Measurements from ENCODE around the gene TREX2. TPM values are rescaled to one million over a fixed set of nuclear protein-coding genes. Genes with fewer than 3 reads are reported as not detected.

The TREX2 gene
- polyA plus RNA-seq, 1 donor (not counting 4 experiments of a cell fraction or from before 2014, with no cell fraction given), result 0.31 TPM

- no peaks in the 10 kb centered on the region for H3K9me1 ChIP-seq (ENCODE audit: control insufficient read depth, extremely low read depth, insufficient read depth, low read length)
- no peaks in the 10 kb centered on the region for H3K9me3 ChIP-seq (ENCODE audit: control insufficient read depth, low read depth, low read length)
- no peak overlapping the region for H3K27ac ChIP-seq (ENCODE audit: control insufficient read depth, insufficient read depth, low read length)
- no peak for DNase-seq (ENCODE audit: low read depth, low spot score)
- no peaks in the 10 kb centered on the region for H3K36me3 ChIP-seq (ENCODE audit: control insufficient read depth in 2 of 2, extremely low read depth in 1 of 2, insufficient read depth in 2 of 2, low read length in 2 of 2)
- no peak overlapping the region for H3K4me2 ChIP-seq (ENCODE audit: control insufficient read depth, extremely low read depth, insufficient read depth, low read depth, low read length)
- TF ChIP-seq EZH2 (IDR thresholded peaks at IDR 0.05; ENCODE audit: low read length) (no peak), CTCF (optimal IDR thresholded peaks at IDR 0.05 in 1 of 3, IDR thresholded peaks at IDR 0.05 in 1 of 3, conservative IDR thresholded peaks at IDR 0.05 in 1 of 3; ENCODE audit: extremely low read depth in 1 of 3, insufficient read depth in 2 of 3, low read length in 3 of 3) (no peak)
- no peaks in the 10 kb centered on the region for H3K79me2 ChIP-seq (ENCODE audit: control insufficient read depth, insufficient read depth, low read length)
- H3K9ac ChIP-seq (ENCODE audit: control insufficient read depth, extremely low read depth, insufficient read depth, low read length), result no peak overlapping the region
- dilution Hi-C loops (cut with MboI; ENCODE audit: extremely low pct_ligation_motif_present, low sequenced_read_pairs), result no loop called here
- no peak overlapping the region for H3K4me3 ChIP-seq (ENCODE audit: control insufficient read depth in 2 of 3, extremely low read depth in 1 of 3, insufficient read depth in 2 of 3, low read depth in 1 of 3, low read length in 3 of 3)
- H4K20me1 ChIP-seq (ENCODE audit: control insufficient read depth, extremely low read depth, insufficient read depth, low read length), result no peaks in the 10 kb centered on the region
- H3K27me3 ChIP-seq (ENCODE audit: control insufficient read depth, extremely low read depth, insufficient read depth, low read length), result no peaks in the 10 kb centered on the region
- peaks cover 2% of the 10 kb centered on the region for H3K4me1 ChIP-seq (ENCODE audit: control insufficient read depth, extremely low read depth, insufficient read depth, low read length)
- H2AFZ ChIP-seq (ENCODE audit: control insufficient read depth, low read length), result no peak overlapping the region
- no peak for FAIRE-seq
Measured at GRCh38 chrX:153462291-153462690, 16.4 kb upstream of the TREX2 start.

GRCh38 chrX:153460826-153461225 is 15.0 kb upstream of the TREX2 start:
- DNase-seq (ENCODE audit: low read depth, low spot score), result no peak
- H3K4me2 ChIP-seq (ENCODE audit: control insufficient read depth, extremely low read depth, insufficient read depth, low read depth, low read length), result no peak overlapping the region

More at GRCh38 chrX:153460826-153461225, 15.0 kb upstream of the TREX2 start:
- Histone ChIP-seq H3K9ac (ENCODE audit: control insufficient read depth, extremely low read depth, insufficient read depth, low read length) (no peak overlapping the region), H3K79me2 (ENCODE audit: control insufficient read depth, insufficient read depth, low read length) (no peaks in the 10 kb centered on the region), H3K27ac (ENCODE audit: control insufficient read depth, insufficient read depth, low read length) (no peak overlapping the region), H3K9me3 (ENCODE audit: control insufficient read depth, low read depth, low read length) (no peaks in the 10 kb centered on the region), H3K4me1 (ENCODE audit: control insufficient read depth, extremely low read depth, insufficient read depth, low read length) (peaks cover 2% of the 10 kb centered on the region), H3K4me3 (ENCODE audit: control insufficient read depth in 2 of 3, extremely low read depth in 1 of 3, insufficient read depth in 2 of 3, low read depth in 1 of 3, low read length in 3 of 3) (no peak overlapping the region), H2AFZ (ENCODE audit: control insufficient read depth, low read length) (no peak overlapping the region), H3K27me3 (ENCODE audit: control insufficient read depth, extremely low read depth, insufficient read depth, low read length) (no peaks in the 10 kb centered on the region), H3K9me1 (ENCODE audit: control insufficient read depth, extremely low read depth, insufficient read depth, low read length) (no peaks in the 10 kb centered on the region), H3K36me3 (ENCODE audit: control insufficient read depth in 2 of 2, extremely low read depth in 1 of 2, insufficient read depth in 2 of 2, low read length in 2 of 2) (no peaks in the 10 kb centered on the region), H4K20me1 (ENCODE audit: control insufficient read depth, extremely low read depth, insufficient read depth, low read length) (no peaks in the 10 kb centered on the region)
- no peak for FAIRE-seq
- dilution Hi-C loops (cut with MboI; ENCODE audit: extremely low pct_ligation_motif_present, low sequenced_read_pairs), result no loop called here
- TF ChIP-seq CTCF (optimal IDR thresholded peaks at IDR 0.05 in 1 of 3, IDR thresholded peaks at IDR 0.05 in 1 of 3, conservative IDR thresholded peaks at IDR 0.05 in 1 of 3; ENCODE audit: extremely low read depth in 1 of 3, insufficient read depth in 2 of 3, low read length in 3 of 3) (peak in 2 of 3 experiments; percentile 44 to 56), EZH2 (IDR thresholded peaks at IDR 0.05; ENCODE audit: low read length) (no peak)
